OCI-LY1 (cell line): ENCODE results near the gene TPCN2.

Experiments used
- H2AFZ ChIP-seq: fragments of 200-600 bp; sonication (generic), shearing (Covaris generic); 2 replicates; pipeline ENCODE4 v1.6.0; 2014; ENCODE audit warnings: antibody characterized with exemption, mild to moderate bottlenecking, low read length
- H3F3A ChIP-seq: fragments of 200-600 bp; sonication (generic), shearing (Covaris generic); 2 replicates; pipeline ENCODE4 v1.6.0; 2014; ENCODE audit warnings: mild to moderate bottlenecking, antibody characterized with exemption, low read length, moderate library complexity; ENCODE audit not compliant: insufficient read depth
- H3K27ac ChIP-seq: fragments of 200-600 bp; sonication (generic); 2 replicates; pipeline ENCODE4 v1.5.1; 2014; ENCODE audit warnings: low read length, mixed run types, mild to moderate bottlenecking, low read depth; ENCODE audit not compliant: poor library complexity, severe bottlenecking
- H3K27me3 ChIP-seq: fragments of 200-600 bp; sonication (generic); 2 replicates; pipeline ENCODE4 v1.6.0; 2014; ENCODE audit warnings: antibody characterized with exemption, mild to moderate bottlenecking, low read length, moderate library complexity; ENCODE audit not compliant: insufficient read depth
- H3K36me3 ChIP-seq: fragments of 200-600 bp; sonication (generic); 2 replicates; pipeline ENCODE4 v1.6.1; 2014; ENCODE audit warnings: mild to moderate bottlenecking, antibody characterized with exemption, low read length, moderate library complexity, mixed read lengths; ENCODE audit not compliant: insufficient read depth
- H3K4me1 ChIP-seq: fragments of 200-600 bp; sonication (generic); 2 replicates; pipeline ENCODE4 v1.5.1; 2014; ENCODE audit warnings: mild to moderate bottlenecking, low read length, moderate library complexity; ENCODE audit not compliant: insufficient read depth, severe bottlenecking
- H3K4me2 ChIP-seq: fragments of 200-600 bp; sonication (generic), shearing (Covaris generic); 2 replicates; pipeline ENCODE4 v1.6.1; 2014; ENCODE audit warnings: low read length
- H3K4me3 ChIP-seq: fragments of 200-600 bp; sonication (generic); 2 replicates; pipeline ENCODE4 v1.5.1; 2014; ENCODE audit warnings: low read length, low read depth, mild to moderate bottlenecking, mixed read lengths; ENCODE audit not compliant: poor library complexity, severe bottlenecking
- H3K79me2 ChIP-seq: fragments of 200-600 bp; shearing (Covaris generic); 2 replicates; pipeline ENCODE4 v1.6.1; 2016; ENCODE audit warnings: mixed run types, low read length, mixed read lengths; ENCODE audit not compliant: insufficient read depth
- H3K9ac ChIP-seq: fragments of 200-600 bp; sonication (generic), shearing (Covaris generic); 2 replicates; pipeline ENCODE4 v1.6.1; 2014; ENCODE audit warnings: mild to moderate bottlenecking, low read length, mixed read lengths
- H3K9me2 ChIP-seq: fragments of 200-600 bp; sonication (generic), shearing (Covaris generic); 2 replicates; pipeline ENCODE4 v1.6.1; 2014; ENCODE audit warnings: low read depth, mild to moderate bottlenecking, low read length, mixed read lengths
- H3K9me3 ChIP-seq: fragments of 200-600 bp; shearing (Covaris generic); 2 replicates; pipeline ENCODE4 v1.6.1; 2014; ENCODE audit warnings: low read length, mixed read lengths
- H4K20me1 ChIP-seq: fragments of 200-600 bp; sonication (generic), shearing (Covaris generic); 2 replicates; pipeline ENCODE4 v1.6.0; 2016; ENCODE audit warnings: mild to moderate bottlenecking, low read length; ENCODE audit not compliant: insufficient read depth
- EZH2 ChIP-seq: fragments of 200-600 bp; sonication (generic), shearing (Covaris generic); IDR thresholded peaks from 2 replicates; pipeline ENCODE4 v1.8.0; 2017; ENCODE audit warnings: borderline replicate concordance, mixed run types, mild to moderate bottlenecking, antibody characterized with exemption, low read length, moderate library complexity, mixed read lengths
- TF ChIP-seq, protein P1 (sequence below): fragments of 200-600 bp; sonication (generic), shearing (Covaris generic); IDR thresholded peaks from 2 replicates; pipeline ENCODE4 v1.5.1; 2017; ENCODE audit warnings: mild to moderate bottlenecking, antibody characterized with exemption, low read length, moderate library complexity, mixed read lengths

Gene TPCN2

DNA sequence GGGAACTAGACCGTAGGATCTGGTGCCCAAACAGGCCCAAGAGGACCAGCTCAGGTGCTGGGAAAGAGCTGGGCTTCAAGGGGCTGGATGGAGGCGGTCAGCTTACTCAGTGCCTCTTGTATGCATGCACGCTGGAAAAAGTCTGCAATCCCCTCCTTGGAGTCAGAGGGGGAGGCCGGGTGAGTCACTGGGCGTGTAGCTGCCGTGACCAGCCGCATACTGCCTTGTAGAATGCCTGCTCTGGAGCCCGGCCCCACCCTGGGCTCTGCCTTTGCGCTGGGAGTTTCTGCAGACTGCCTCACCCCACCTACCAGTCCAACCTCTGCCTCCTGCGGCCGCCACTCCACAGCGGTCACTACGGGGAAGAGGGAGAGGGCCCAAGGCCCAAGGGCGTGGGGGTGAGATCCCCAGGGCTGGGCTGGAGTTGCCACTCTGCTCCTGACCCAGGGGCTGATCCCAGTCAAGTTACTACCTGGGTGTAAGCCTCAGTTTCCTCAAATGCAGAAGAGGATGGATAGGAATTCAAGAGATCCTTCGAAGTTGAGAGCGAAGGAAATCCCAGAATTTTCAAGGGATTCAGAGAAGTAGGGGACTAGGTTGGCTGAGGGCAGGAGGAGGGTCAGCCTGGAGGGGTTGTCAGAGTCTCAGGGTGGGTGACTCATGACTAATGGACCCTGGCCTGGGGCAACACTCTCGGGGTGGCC, 39.8 kb upstream of the TPCN2 start:
- Histone ChIP-seq H3K4me3 (no peak overlapping the region), H3K27ac (no peak overlapping the region), H3K4me2 (no peak overlapping the region)

DNA sequence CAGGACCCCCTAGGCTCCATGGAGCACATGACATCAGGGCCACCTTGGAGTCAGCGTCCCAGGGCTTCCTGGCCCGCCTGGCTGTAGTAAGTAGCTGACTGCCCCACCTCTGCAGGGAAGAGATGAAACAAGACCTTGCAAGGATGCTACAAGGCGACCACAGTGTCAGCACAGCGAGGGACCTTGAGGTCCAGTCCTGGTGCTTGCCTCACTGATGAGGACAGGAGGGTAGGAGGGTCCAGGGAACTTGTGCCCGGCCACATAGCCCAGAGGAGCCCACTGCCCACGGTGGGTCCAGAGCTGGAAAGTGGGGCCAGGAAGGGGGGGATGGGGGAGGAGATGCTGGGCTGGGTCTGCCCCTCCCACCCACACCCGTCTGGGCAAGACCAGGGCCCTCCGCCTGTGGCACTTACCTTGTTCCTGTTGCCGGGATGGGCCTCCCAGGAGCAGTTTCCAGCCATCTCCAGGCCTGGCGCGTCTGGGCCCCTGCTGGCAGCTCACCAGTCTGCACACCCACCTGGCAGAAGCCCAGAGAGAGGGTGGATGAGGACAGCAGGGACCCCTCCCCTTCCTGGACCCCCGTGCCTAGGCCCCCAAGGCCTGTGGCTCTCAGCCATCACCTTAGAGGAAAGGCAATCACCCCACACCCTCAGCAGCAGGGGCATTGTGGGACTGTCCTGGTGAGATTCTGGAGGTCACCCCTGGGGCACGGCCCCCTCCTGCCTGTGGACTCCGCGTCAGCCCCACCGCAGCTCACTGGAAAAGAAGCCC, 39.1 kb upstream of the TPCN2 start:
- Histone ChIP-seq H4K20me1 (no peaks in the 10 kb centered on the region), H3K36me3 (no peaks in the 10 kb centered on the region), H3K4me1 (no peaks in the 10 kb centered on the region), H3K9ac (no peak overlapping the region), H3K27me3 (no peaks in the 10 kb centered on the region), H2AFZ (no peak overlapping the region), H3K9me3 (no peaks in the 10 kb centered on the region), H3K79me2 (no peaks in the 10 kb centered on the region), H3F3A (no peaks in the 10 kb centered on the region), H3K4me2 (no peak overlapping the region), H3K4me3 (no peak overlapping the region), H3K9me2 (no peaks in the 10 kb centered on the region), H3K27ac (no peak overlapping the region)
- no peak for TF ChIP-seq EZH2
- TF ChIP-seq, protein P1, sequence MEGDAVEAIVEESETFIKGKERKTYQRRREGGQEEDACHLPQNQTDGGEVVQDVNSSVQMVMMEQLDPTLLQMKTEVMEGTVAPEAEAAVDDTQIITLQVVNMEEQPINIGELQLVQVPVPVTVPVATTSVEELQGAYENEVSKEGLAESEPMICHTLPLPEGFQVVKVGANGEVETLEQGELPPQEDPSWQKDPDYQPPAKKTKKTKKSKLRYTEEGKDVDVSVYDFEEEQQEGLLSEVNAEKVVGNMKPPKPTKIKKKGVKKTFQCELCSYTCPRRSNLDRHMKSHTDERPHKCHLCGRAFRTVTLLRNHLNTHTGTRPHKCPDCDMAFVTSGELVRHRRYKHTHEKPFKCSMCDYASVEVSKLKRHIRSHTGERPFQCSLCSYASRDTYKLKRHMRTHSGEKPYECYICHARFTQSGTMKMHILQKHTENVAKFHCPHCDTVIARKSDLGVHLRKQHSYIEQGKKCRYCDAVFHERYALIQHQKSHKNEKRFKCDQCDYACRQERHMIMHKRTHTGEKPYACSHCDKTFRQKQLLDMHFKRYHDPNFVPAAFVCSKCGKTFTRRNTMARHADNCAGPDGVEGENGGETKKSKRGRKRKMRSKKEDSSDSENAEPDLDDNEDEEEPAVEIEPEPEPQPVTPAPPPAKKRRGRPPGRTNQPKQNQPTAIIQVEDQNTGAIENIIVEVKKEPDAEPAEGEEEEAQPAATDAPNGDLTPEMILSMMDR = no peak

More for the DNA sequence above, 39.8 kb upstream of the TPCN2 start:
- Histone ChIP-seq H2AFZ (no peak overlapping the region), H3K9me2 (no peaks in the 10 kb centered on the region), H3K36me3 (no peaks in the 10 kb centered on the region), H3F3A (no peaks in the 10 kb centered on the region), H3K9ac (no peak overlapping the region), H3K27me3 (no peaks in the 10 kb centered on the region; the same call in 1 of the 2 replicates), H3K4me1 (no peaks in the 10 kb centered on the region), H3K9me3 (no peaks in the 10 kb centered on the region), H3K79me2 (no peaks in the 10 kb centered on the region), H4K20me1 (no peaks in the 10 kb centered on the region)
- no peak for TF ChIP-seq EZH2
- TF ChIP-seq, protein P1 = no peak

DNA sequence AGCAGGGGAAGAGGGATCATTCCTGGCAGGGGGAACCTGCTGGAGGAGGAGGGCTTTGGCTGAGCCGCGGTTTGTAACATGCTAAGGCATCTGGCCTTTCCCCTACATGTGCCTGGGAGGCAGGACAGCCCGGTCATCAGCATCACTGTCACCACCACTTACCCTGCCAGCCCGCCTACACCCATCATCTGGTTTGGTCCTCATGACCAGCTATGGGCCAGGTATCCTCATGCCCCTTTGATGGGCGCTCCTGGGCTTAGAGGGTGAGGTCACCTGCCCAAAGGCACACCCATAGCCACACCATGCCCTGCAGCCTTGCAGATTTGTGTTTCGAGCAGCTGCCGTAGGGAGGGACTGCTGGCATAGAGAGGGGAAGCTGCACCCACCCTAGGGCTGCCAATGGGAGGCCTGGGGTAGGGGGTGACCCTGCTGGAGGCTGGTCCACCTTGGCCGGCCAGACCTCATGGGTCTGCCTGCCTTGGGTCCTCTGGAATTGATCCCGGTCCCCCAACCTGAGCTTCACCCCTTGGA, 38.3 kb upstream of the TPCN2 start:
- no peak overlapping the region for H3K4me2 ChIP-seq
- no peak overlapping the region for H3K4me3 ChIP-seq
- no peaks in the 10 kb centered on the region for H3K9me2 ChIP-seq
- no peaks in the 10 kb centered on the region for H3K27me3 ChIP-seq
- no peaks in the 10 kb centered on the region for H3K79me2 ChIP-seq
- no peaks in the 10 kb centered on the region for H3K36me3 ChIP-seq
- no peak overlapping the region for H3K27ac ChIP-seq
- no peak overlapping the region for H2AFZ ChIP-seq
- no peaks in the 10 kb centered on the region for H4K20me1 ChIP-seq
- H3K9me3 ChIP-seq = no peaks in the 10 kb centered on the region
- TF ChIP-seq EZH2 = no peak
- no peaks in the 10 kb centered on the region for H3K4me1 ChIP-seq
- no peaks in the 10 kb centered on the region for H3F3A ChIP-seq
- no peak overlapping the region for H3K9ac ChIP-seq
